GM19452 (cell line): Measurements from ENCODE around the gene SV2A.
A peak's percentile ranks its signal among the peaks of the same experiment; 100 is the strongest.

Experiments
- ATAC-seq: cut with Tn5 transposase; IDR thresholded peaks from one replicate; pipeline ENCODE4 v1.9.1; 2021; ENCODE audit not compliant: unreplicated experiment

The SV2A gene

GRCh38 chr1:149929856-149930255, 12.2 kb upstream of the SV2A start:
- no peak for ATAC-seq

GRCh38 chr1:149928401-149928724, 10.7 kb upstream of the SV2A start:
- ATAC-seq = no peak

DNA sequence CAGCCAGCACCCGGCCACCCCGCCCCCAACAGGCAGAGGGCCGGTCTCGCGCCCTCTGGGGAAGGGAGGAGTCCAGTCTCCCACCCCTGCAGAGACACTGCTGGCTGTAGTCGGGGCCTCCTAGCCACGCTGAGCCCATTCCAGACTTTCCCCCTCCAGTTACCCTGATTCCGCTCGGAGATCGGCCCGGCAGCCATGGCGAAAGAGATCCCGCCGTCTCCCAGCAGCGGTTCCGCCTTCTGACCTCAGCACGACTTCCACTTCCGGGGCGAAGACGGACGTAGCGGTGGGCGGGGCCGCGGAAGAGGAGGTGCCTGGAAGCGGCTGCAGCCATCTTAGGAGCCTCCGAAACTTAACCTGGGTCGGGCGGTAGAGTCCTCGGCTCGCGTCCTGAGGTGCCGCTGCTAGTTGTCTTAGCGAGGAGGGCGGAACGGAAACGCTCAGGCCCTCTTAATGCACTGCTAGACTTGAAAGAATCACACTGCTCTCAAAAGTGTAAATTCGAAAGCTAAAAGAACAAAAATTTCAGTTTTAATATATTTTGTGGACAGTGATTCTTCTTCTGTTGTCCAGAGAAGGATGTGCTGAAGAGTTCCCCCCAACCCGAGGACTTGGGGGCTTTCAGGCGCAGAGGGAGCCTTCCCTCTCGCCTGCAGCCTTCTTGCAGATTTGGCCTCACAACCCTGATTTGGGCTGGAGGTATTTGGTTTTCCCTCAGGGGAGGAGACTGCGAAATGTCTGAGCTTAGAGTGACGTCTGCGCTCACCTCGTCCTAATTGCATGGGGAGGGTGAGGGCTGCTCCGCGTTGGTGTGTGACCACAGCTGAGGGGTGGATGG, 10.1 kb upstream of the SV2A start, which contains the start of gene SF3B4:
SF3B4 (minus strand) TSS at position 241 of the 838 bp plus-strand sequence; CDS start at position 197, 44 bp downstream.
- peak; percentile 95 for ATAC-seq

DNA sequence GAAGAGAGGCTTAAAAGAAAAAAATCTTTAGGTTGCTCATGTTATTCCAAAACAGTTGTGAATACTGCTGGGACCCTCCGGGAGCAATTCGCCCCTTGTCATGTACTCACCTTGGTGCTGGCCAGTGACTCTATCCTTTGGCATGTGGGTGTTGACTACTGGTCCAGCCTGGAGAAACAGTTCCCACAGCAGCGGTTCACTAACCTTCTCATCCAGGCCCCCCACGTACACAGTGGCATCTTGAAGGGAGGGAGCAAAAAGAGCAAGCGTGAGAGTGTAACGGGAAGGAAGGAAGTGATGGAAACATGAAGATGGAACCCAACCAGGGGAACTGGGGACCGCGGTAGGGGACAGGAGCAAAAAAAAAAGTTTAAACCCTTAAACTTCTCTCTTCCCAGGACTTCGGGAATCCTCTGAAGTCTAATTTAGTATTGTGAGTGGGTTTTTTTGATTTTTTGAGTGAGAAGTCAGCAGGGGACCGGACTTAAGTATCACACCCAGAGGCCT, 9.5 kb upstream of the SV2A start:
- ATAC-seq = no peak

- ATAC-seq = no peak
These were observed 8.7 kb upstream of the SV2A start for GRCh38 chr1:149926296-149926695.

DNA sequence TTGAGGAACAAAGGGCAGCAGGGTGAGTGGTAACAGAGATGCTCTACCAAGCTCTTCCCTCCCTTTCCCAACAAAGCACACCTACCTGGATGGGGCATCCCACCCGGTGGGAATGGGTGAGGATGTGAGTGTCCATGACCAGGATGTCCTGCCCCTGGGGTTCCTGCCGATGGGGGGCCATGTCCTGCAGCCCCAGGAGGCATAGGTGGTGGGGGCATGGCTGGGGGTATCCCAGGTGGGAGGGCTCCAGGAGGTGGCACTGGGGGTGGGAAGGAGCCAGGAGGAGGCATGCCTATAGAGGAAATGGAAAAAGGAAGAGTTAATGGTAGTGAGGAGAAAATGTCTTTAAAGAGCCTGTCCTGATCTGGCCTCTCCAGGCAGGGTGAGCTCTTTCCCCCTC, 8.1 kb upstream of the SV2A start:
- ATAC-seq = no peak

GRCh38 chr1:149925345-149925744, 7.7 kb upstream of the SV2A start:
- no peak for ATAC-seq

- no peak for ATAC-seq
These were observed 6.0 kb upstream of the SV2A start for GRCh38 chr1:149923626-149924025.

GRCh38 chr1:149916898-149917252, 769 bp downstream of the SV2A start:
- ATAC-seq = no peak

DNA sequence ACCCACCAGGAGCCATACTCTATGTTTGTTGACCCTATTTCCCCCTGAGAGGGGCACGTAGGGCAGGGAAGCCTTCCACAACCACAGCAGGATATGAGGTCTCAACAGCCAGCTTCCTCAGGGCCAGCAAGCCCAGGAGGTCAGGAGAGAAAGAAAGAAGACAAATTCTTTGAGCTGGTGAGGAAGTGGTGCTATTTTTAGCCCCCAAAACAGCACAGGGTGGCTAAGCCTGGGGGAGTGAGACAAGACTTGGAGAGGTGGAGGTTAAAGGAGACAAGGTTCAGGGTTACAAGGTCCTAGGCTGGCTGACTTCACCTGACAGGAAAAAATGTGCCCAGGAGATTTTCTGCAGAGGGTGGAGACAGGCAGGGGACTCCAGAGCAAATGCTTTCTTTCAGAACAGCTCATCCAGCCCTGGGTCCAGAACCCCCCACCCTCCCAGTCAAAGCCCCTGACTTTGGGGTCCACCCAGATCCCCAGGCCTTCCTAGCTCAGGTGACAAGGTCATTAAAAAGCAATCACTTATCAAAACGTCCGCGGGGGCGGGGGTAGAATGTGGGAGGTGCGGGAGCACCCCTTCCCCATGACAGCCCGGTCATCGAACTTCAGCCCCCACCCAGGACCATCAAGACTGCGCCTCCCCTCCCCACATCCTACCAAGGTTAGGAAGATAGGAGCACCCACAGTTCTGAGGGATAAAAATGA, 1.3 kb downstream of the SV2A start:
- ATAC-seq = no peak

DNA sequence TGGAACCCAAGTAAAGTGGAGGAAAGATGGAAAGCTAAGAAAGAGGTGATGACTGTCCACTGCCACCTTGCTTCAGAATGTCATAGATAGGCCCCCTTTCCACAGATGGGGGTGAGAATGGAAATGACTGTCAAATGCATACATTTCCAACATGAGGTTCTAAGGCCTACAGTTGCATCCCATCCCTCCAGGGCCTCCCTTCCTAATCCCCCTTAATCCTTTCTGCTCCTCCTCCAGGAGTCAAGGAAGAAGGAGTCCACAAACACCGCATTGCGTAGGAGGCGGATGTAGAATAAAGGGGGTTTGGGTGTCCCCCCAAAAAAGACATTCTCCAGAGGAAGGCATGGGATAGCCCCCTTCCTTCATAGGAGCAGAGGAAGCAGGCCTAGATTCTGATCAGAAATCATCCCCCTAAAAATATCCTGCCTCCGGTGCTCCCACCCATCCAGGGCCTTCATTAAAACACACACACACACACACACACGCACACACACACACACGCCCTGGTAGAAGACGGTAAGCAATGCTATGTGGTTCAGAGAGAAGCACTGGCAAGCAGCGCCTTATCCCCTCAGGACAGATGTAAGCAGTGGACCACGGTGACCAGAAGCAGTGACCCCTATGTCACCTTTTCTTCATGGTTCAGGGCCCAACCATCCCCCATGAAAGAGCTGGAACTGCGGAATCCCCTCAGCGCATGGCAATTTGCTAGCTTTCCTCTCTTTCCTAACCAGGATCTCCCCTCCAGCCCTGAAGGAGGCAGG, 2.0 kb downstream of the SV2A start:
- no peak for ATAC-seq

DNA sequence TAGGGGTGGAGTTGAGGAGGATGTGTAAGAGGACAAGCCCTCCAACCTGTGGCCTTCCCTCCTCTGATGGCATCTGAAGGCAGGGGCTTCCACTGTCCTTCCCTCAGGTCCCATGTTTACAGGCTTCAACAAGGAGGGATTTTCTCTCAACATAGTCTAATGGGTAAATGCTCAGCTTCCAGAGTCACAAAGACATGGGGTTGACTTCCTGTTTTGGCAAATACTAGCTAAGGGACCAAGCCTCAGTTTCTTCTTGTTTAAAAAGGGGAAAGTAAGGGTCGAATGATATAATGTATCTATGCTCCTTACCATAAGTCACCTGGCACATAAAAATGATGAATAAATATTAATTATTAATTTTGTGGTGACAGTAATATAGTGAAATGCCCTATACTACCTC, 3.1 kb downstream of the SV2A start:
- ATAC-seq = no peak

DNA sequence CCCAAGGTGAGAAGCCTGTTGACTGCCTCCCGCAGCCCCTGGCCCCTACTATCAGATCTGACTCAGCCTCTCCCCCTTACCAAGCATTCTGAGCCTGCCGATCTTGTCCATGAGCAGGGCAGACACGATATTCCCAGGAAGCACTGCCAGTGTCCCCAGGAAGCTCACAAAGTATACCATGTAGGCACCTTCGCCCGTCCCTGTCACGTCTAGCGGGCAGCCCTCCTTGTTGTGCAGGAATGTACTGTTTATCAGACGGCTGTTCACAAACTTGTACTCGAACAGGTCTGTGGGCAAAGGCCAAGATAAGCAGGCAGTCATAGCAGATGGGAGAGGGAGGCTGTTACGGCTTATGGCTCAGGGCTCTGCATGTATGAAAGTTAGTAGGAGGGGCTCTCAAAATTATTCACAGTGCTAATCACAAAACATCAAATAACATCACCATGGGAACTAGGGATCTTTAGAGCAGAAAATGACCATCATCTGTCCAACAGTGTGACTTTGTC, 11.0 kb downstream of the SV2A start:
- ATAC-seq = no peak

DNA sequence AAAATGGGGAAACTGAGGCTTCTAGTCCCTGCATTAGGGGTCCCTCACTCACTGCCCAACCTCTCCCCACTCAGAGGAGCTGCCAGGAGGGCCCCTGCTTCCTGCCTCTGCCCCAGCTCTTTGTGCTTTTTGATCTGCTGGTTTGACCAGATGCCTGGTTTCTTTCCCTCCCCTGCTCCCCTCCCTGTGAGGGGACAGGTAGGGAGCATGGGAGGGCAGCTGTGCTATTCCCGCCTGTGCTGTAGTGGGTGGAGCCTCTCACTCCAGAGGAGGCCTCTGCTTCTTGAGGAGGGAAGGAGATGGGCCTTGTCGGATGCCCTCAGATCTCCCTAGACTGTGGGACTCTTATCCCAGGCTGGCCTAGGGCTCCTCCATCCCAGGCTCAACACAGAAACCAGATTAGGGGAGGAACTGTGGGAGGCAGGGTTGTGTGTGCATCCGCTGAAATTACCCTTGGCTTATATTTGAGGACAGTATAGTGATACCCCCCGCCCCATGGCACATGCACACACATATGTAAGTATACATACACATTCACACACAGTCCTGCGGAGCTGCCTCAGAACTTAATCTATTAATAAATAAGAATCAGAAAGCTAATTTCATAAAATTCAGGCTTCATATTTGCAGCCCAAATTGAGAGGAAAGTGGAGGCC, 13.7 kb downstream of the SV2A start:
- ATAC-seq = no peak

DNA sequence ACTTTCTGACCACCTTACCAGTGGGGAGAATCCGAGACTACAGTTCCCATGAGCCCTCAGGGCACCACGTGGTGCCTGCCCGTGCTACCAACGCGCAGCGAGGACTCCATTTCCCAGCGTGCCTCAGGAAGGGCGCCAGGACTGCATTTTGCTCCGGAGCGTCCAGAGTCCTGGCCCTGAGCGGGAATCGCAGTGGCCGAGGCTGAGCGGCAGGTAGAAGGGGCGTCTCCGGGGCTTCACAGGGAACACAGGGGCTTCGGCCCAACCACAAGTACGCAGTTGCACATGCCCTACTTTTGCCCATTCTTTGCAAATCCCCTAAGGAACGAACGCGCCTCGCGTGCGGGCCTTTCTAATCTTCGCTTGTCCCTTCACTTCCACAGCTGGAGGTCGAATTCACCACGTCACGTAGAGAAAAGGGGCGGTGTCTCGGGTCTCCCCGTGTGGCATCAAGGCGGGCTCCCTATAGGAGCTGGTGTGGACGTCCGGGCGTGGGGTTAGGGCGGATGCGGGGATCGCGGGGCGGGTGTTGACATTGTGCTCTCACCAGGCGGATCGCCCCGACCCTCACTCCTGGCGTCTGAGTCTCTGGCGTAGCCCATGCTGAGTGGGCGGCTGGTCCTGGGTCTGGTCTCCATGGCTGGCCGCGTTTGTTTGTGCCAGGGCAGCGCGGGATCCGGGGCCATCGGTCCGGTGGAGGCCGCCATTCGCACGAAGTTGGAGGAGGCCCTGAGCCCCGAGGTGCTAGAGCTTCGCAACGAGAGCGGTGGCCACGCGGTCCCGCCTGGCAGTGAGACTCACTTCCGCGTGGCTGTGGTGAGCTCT, 18.0 kb downstream of the SV2A start, which contains the start of gene BOLA1:
BOLA1 (plus strand) TSS at position 109 of the 825 bp plus-strand sequence; CDS start at position 601, 492 bp downstream.
- peak; percentile 93 for ATAC-seq

DNA sequence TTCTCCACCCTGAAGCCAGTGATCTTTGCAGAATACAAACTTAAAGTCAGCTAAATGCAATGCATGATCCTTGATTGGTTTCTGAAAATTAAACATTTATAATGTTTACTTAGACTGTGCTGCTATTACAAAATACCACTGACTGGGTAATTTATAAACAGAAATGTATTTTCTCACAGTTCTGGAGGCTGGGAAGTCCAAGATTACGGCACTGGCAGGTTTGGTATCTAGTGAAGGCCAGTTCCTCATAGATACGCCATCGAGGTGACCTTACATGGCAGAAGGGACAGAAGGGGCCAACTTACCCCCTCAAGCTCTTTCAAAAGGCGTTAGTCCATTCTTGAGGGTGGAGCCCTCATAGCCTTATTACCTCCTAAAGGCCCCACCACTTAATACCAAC, 21.1 kb downstream of the SV2A start:
- no peak for ATAC-seq

- no peak for ATAC-seq
These were observed 28.7 kb downstream of the SV2A start for GRCh38 chr1:149888999-149889289.

DNA sequence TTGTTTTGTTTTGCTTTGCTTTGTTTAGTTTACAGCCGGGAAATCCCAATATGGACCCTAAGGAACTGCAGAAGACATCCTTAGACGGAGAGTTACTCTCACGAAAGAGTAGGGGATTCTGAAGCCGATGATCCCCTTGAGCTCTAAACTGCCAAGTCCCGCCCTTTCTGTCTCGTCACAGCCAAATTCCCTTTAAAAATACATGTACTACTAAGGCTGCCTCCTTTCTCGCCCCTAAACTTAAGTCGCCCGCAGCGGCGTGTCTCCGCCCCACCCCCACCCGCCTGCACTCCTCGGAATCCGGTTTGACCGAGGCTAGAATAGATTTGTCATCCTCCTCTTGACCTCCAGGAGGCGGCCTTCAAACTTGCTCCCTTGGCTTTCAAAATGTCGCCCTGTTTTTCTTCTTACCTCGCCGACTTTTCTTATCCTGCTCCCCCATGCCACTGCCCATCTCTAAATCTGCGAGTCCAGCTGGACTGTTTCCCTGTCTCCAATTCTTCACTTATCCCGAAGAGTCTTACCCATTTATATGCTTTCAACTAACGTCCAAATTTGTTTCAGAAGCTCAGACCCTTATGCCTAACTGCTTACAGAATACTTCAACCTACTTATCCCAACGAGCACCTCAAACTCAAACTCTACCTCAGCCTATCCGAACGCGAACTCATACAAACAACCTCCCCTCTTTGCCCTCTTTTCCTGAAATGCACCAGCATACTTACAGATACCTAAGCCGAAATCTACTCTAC, 29.2 kb downstream of the SV2A start:
- ATAC-seq = no peak

- peak; percentile 46 for ATAC-seq
These were observed 30.0 kb downstream of the SV2A start for GRCh38 chr1:149887456-149888246.
